GM23338 (cell line): ENCODE data around the gene GPD2. TPM values are rescaled to one million over a fixed set of nuclear protein-coding genes. Genes with fewer than 3 reads are reported as not detected.

ENCODE experiments used
- ATAC-seq: fragments of 200-7000 bp; cut with Tn5 transposase; 3 replicates; pipeline ENCODE4 v1.9.1; 2020
- DNase-seq: peaks from one replicate; pipeline ENCODE4 v3.0.0-alpha.2; 2015; ENCODE audit warnings: low spot score
- H2AFZ ChIP-seq: fragments of 200-600 bp; sonication (generic); 2 replicates; pipeline ENCODE4 v1.8.0; 2016; ENCODE audit warnings: antibody characterized with exemption, mild to moderate bottlenecking, moderate library complexity
- H3F3A ChIP-seq: fragments of 200-600 bp; sonication (generic); replicated peaks from 2 replicates; pipeline ENCODE4 v1.8.0; 2017; ENCODE audit warnings: antibody characterized with exemption, mixed run types, low read depth
- H3K27ac ChIP-seq: fragments of 200-600 bp; sonication (generic); 2 replicates; pipeline ENCODE4 v1.6.1; 2016; ENCODE audit warnings: low read depth
- H3K27me3 ChIP-seq: fragments of 200-600 bp; sonication (generic); 2 replicates; pipeline ENCODE4 v1.8.0; 2016; ENCODE audit warnings: mild to moderate bottlenecking, mixed run types, moderate library complexity; ENCODE audit not compliant: insufficient read depth
- H3K36me3 ChIP-seq: fragments of 200-600 bp; sonication (generic); 2 replicates; pipeline ENCODE4 v1.8.0; 2016; ENCODE audit warnings: mild to moderate bottlenecking; ENCODE audit not compliant: insufficient read depth
- H3K4me1 ChIP-seq: fragments of 200-600 bp; sonication (generic); 2 replicates; pipeline ENCODE4 v1.8.0; 2016; ENCODE audit warnings: mild to moderate bottlenecking, moderate library complexity; ENCODE audit not compliant: insufficient read depth
- H3K4me2 ChIP-seq: fragments of 200-600 bp; sonication (generic); 2 replicates; pipeline ENCODE4 v1.7.1; 2017; ENCODE audit warnings: mixed run types
- H3K4me3 ChIP-seq: fragments of 200-600 bp; sonication (generic); 2 replicates; pipeline ENCODE4 v1.6.1; 2016; ENCODE audit warnings: mixed run types
- H3K79me2 ChIP-seq: fragments of 200-600 bp; sonication (generic); replicated peaks from 2 replicates; pipeline ENCODE4 v1.8.0; 2017; ENCODE audit warnings: mild to moderate bottlenecking; ENCODE audit not compliant: insufficient read depth
- H3K9me2 ChIP-seq: fragments of 200-600 bp; sonication (generic); 2 replicates; pipeline ENCODE4 v1.8.0; 2017; ENCODE audit not compliant: insufficient read depth
- H4K20me1 ChIP-seq: fragments of 200-600 bp; sonication (generic); replicated peaks from 2 replicates; pipeline ENCODE4 v1.8.0; 2017; ENCODE audit warnings: mild to moderate bottlenecking; ENCODE audit not compliant: insufficient read depth
- H3K27ac Mint-ChIP-seq: 2 replicates; pipeline ENCODE4 v1.8.0; 2020; ENCODE audit warnings: inconsistent platforms, mild to moderate bottlenecking, moderate library complexity, mixed read lengths
- H3K27me3 Mint-ChIP-seq: 3 replicates; pipeline ENCODE4 v1.8.0; 2022; ENCODE audit warnings: low read depth, mild to moderate bottlenecking, moderate library complexity, mixed read lengths, inconsistent platforms; ENCODE audit not compliant: insufficient read depth, poor library complexity
- H3K36me3 Mint-ChIP-seq: 3 replicates; pipeline ENCODE4 v1.8.0; 2021; ENCODE audit warnings: low read depth, mild to moderate bottlenecking, inconsistent platforms, moderate library complexity, mixed read lengths
- H3K4me1 Mint-ChIP-seq: 3 replicates; pipeline ENCODE4 v1.8.0; 2020; ENCODE audit warnings: mild to moderate bottlenecking, inconsistent platforms, mixed read lengths
- H3K4me3 Mint-ChIP-seq: 3 replicates; pipeline ENCODE4 v1.8.0; 2021; ENCODE audit warnings: moderate library complexity, mild to moderate bottlenecking, inconsistent platforms, mixed read lengths
- H3K9me3 Mint-ChIP-seq: 3 replicates; pipeline ENCODE4 v1.8.0; 2020; ENCODE audit warnings: moderate library complexity, mild to moderate bottlenecking, inconsistent platforms, mixed read lengths
- CREB1 ChIP-seq: fragments of 250-450 bp; sonication (Bioruptor Pico); IDR thresholded peaks from 2 replicates; pipeline ENCODE4 v1.5.0; 2020; ENCODE audit warnings: low read depth, mild to moderate bottlenecking, moderate library complexity
- EZH2 ChIP-seq: fragments of 200-600 bp; sonication (generic); IDR thresholded peaks from one replicate; pipeline ENCODE4 v1.8.0; 2017; ENCODE audit warnings: antibody characterized with exemption, mild to moderate bottlenecking, low read depth; ENCODE audit not compliant: unreplicated experiment
- EZH2phosphoT487 ChIP-seq: fragments of 200-600 bp; sonication (generic); IDR thresholded peaks from one replicate; pipeline ENCODE4 v1.8.1; 2018; ENCODE audit warnings: antibody characterized with exemption; ENCODE audit not compliant: unreplicated experiment
- JUNB ChIP-seq: IDR thresholded peaks from one replicate; pipeline ENCODE4 v1.6.1; 2016; ENCODE audit warnings: antibody characterized with exemption; ENCODE audit not compliant: unreplicated experiment
- NANOG ChIP-seq: IDR thresholded peaks from 2 replicates; pipeline ENCODE4 v1.6.1; 2016; ENCODE audit warnings: antibody characterized with exemption, borderline replicate concordance
- POLR2AphosphoS5 ChIP-seq: IDR thresholded peaks from 2 replicates; pipeline ENCODE4 v1.6.1; 2016; ENCODE audit warnings: antibody characterized with exemption, low read depth
- STAT1 ChIP-seq: IDR thresholded peaks from one replicate; pipeline ENCODE4 v1.6.1; 2016; ENCODE audit warnings: antibody characterized with exemption; ENCODE audit not compliant: unreplicated experiment
- ZNF114 ChIP-seq: fragments of 250-450 bp; sonication (Bioruptor Pico); IDR thresholded peaks from 2 replicates; pipeline ENCODE4 v1.5.0; 2020; ENCODE audit warnings: mild to moderate bottlenecking, moderate library complexity
- ZNF331 ChIP-seq: fragments of 250-450 bp; sonication (Bioruptor Pico); IDR thresholded peaks from 2 replicates; pipeline ENCODE4 v1.5.0; 2020; ENCODE audit warnings: low read depth, mild to moderate bottlenecking, moderate library complexity
- polyA plus RNA-seq: library from polyadenylated mRNA; unstranded; fragments of >200 nt; fragmentation: Nextera tagmentation; extraction: Ambion mirVana; gene quantifications from 2 replicates; pipeline ENCODE4 v1.2.1, GENCODE V29; 2016
- total RNA-seq: library from RNA; depleted of rRNA; stranded (reverse); fragments of >200 nt; shearing (Covaris generic); gene quantifications from 2 replicates; pipeline ENCODE4 v1.2.3, GENCODE V29; 2014
- TF ChIP-seq, protein P1 (sequence below): IDR thresholded peaks from one replicate; pipeline ENCODE4 v1.6.1; 2018; ENCODE audit warnings: antibody characterized with exemption; ENCODE audit not compliant: unreplicated experiment
- TF ChIP-seq, protein P2 (sequence below), 2 experiments: fragments of 200-600 bp in 1 of 2; sonication (generic) in 1 of 2; conservative IDR thresholded peaks; 2 replicates each; pipeline versions ENCODE4 v1.5.1 to v1.6.1; 2016 to 2017; ENCODE audit warnings: antibody characterized with exemption in 2 of 2, low read depth in 2 of 2, mild to moderate bottlenecking in 2 of 2, moderate library complexity in 1 of 2
- TF ChIP-seq, protein P3 (sequence below): IDR thresholded peaks from 2 replicates; pipeline ENCODE4 v1.6.1; 2016; ENCODE audit warnings: antibody characterized with exemption
- TF ChIP-seq, protein P4 (sequence below): fragments of 250-450 bp; sonication (Bioruptor Pico); IDR thresholded peaks from 2 replicates; pipeline ENCODE4 v1.5.0; 2020; ENCODE audit warnings: mild to moderate bottlenecking, moderate library complexity

Gene GPD2
- total and polyA plus RNA-seq, 2 experiments from 2014 or later = 9.4 to 67.4 TPM

DNA sequence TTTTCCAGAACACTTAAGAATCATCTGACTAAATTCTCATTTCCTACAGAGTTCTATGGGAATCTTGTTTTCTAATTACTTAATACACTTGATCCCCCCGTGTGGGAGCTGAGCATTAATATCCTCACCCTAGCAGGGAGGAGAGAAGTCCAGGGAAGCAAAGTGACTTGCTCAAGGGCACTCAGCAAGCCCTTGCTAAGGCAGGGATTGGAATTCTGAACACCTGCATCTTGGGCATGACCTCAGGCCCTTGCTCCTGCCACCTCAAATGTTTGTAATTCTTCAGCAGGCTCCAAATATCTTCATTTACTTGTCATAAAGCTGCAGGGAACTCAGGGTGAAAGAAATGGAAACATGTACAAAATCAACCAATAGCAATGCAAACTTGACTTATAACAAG, 162.4 kb downstream of the GPD2 start:
- no peaks in the 10 kb centered on the region for H3K9me3 Mint-ChIP-seq
- TF ChIP-seq STAT1 (no peak), CREB1 (CRISPR knock-in tag) (no peak), ZNF114 (CRISPR knock-in tag) (no peak), EZH2 (no peak), POLR2AphosphoS5 (no peak), ZNF331 (no peak), JUNB (no peak), NANOG (no peak), EZH2phosphoT487 (no peak)
- TF ChIP-seq, protein P1, sequence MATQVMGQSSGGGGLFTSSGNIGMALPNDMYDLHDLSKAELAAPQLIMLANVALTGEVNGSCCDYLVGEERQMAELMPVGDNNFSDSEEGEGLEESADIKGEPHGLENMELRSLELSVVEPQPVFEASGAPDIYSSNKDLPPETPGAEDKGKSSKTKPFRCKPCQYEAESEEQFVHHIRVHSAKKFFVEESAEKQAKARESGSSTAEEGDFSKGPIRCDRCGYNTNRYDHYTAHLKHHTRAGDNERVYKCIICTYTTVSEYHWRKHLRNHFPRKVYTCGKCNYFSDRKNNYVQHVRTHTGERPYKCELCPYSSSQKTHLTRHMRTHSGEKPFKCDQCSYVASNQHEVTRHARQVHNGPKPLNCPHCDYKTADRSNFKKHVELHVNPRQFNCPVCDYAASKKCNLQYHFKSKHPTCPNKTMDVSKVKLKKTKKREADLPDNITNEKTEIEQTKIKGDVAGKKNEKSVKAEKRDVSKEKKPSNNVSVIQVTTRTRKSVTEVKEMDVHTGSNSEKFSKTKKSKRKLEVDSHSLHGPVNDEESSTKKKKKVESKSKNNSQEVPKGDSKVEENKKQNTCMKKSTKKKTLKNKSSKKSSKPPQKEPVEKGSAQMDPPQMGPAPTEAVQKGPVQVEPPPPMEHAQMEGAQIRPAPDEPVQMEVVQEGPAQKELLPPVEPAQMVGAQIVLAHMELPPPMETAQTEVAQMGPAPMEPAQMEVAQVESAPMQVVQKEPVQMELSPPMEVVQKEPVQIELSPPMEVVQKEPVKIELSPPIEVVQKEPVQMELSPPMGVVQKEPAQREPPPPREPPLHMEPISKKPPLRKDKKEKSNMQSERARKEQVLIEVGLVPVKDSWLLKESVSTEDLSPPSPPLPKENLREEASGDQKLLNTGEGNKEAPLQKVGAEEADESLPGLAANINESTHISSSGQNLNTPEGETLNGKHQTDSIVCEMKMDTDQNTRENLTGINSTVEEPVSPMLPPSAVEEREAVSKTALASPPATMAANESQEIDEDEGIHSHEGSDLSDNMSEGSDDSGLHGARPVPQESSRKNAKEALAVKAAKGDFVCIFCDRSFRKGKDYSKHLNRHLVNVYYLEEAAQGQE = no peak
- TF ChIP-seq, protein P2, sequence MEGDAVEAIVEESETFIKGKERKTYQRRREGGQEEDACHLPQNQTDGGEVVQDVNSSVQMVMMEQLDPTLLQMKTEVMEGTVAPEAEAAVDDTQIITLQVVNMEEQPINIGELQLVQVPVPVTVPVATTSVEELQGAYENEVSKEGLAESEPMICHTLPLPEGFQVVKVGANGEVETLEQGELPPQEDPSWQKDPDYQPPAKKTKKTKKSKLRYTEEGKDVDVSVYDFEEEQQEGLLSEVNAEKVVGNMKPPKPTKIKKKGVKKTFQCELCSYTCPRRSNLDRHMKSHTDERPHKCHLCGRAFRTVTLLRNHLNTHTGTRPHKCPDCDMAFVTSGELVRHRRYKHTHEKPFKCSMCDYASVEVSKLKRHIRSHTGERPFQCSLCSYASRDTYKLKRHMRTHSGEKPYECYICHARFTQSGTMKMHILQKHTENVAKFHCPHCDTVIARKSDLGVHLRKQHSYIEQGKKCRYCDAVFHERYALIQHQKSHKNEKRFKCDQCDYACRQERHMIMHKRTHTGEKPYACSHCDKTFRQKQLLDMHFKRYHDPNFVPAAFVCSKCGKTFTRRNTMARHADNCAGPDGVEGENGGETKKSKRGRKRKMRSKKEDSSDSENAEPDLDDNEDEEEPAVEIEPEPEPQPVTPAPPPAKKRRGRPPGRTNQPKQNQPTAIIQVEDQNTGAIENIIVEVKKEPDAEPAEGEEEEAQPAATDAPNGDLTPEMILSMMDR (conservative IDR thresholded peaks at IDR 0.05; ENCODE audit: low read depth in 2 of 2) = no peak
- TF ChIP-seq, protein P3, sequence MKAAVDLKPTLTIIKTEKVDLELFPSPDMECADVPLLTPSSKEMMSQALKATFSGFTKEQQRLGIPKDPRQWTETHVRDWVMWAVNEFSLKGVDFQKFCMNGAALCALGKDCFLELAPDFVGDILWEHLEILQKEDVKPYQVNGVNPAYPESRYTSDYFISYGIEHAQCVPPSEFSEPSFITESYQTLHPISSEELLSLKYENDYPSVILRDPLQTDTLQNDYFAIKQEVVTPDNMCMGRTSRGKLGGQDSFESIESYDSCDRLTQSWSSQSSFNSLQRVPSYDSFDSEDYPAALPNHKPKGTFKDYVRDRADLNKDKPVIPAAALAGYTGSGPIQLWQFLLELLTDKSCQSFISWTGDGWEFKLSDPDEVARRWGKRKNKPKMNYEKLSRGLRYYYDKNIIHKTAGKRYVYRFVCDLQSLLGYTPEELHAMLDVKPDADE = no peak
- TF ChIP-seq, protein P4, sequence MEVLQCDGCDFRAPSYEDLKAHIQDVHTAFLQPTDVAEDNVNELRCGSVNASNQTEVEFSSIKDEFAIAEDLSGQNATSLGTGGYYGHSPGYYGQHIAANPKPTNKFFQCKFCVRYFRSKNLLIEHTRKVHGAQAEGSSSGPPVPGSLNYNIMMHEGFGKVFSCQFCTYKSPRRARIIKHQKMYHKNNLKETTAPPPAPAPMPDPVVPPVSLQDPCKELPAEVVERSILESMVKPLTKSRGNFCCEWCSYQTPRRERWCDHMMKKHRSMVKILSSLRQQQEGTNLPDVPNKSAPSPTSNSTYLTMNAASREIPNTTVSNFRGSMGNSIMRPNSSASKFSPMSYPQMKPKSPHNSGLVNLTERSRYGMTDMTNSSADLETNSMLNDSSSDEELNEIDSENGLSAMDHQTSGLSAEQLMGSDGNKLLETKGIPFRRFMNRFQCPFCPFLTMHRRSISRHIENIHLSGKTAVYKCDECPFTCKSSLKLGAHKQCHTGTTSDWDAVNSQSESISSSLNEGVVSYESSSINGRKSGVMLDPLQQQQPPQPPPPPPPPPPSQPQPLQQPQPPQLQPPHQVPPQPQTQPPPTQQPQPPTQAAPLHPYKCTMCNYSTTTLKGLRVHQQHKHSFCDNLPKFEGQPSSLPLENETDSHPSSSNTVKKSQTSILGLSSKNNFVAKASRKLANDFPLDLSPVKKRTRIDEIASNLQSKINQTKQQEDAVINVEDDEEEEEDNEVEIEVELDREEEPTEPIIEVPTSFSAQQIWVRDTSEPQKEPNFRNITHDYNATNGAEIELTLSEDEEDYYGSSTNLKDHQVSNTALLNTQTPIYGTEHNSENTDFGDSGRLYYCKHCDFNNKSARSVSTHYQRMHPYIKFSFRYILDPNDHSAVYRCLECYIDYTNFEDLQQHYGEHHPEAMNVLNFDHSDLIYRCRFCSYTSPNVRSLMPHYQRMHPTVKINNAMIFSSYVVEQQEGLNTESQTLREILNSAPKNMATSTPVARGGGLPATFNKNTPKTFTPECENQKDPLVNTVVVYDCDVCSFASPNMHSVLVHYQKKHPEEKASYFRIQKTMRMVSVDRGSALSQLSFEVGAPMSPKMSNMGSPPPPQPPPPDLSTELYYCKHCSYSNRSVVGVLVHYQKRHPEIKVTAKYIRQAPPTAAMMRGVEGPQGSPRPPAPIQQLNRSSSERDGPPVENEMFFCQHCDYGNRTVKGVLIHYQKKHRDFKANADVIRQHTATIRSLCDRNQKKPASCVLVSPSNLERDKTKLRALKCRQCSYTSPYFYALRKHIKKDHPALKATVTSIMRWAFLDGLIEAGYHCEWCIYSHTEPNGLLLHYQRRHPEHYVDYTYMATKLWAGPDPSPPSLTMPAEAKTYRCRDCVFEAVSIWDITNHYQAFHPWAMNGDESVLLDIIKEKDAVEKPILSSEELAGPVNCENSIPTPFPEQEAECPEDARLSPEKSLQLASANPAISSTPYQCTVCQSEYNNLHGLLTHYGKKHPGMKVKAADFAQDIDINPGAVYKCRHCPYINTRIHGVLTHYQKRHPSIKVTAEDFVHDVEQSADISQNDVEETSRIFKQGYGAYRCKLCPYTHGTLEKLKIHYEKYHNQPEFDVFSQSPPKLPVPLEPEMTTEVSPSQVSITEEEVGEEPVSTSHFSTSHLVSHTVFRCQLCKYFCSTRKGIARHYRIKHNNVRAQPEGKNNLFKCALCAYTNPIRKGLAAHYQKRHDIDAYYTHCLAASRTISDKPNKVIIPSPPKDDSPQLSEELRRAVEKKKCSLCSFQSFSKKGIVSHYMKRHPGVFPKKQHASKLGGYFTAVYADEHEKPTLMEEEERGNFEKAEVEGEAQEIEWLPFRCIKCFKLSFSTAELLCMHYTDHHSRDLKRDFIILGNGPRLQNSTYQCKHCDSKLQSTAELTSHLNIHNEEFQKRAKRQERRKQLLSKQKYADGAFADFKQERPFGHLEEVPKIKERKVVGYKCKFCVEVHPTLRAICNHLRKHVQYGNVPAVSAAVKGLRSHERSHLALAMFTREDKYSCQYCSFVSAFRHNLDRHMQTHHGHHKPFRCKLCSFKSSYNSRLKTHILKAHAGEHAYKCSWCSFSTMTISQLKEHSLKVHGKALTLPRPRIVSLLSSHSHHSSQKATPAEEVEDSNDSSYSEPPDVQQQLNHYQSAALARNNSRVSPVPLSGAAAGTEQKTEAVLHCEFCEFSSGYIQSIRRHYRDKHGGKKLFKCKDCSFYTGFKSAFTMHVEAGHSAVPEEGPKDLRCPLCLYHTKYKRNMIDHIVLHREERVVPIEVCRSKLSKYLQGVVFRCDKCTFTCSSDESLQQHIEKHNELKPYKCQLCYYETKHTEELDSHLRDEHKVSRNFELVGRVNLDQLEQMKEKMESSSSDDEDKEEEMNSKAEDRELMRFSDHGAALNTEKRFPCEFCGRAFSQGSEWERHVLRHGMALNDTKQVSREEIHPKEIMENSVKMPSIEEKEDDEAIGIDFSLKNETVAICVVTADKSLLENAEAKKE (CRISPR knock-in tag) = no peak
- H3K4me3 Mint-ChIP-seq = no peak overlapping the region
- H4K20me1 ChIP-seq = no peaks in the 10 kb centered on the region
- DNase-seq (no peak), ATAC-seq (no peak)
- H3K36me3 Mint-ChIP-seq = no peaks in the 10 kb centered on the region
- no peaks in the 10 kb centered on the region for H3K27me3 ChIP-seq
- H3K79me2 ChIP-seq = no peaks in the 10 kb centered on the region
- H3K36me3 ChIP-seq = no peaks in the 10 kb centered on the region
- H3K27ac ChIP-seq = no peak overlapping the region
- no peaks in the 10 kb centered on the region for H3F3A ChIP-seq
- H3K4me2 ChIP-seq = no peak overlapping the region
- no peak overlapping the region for H3K27ac Mint-ChIP-seq
- H2AFZ ChIP-seq = no peak overlapping the region
- no peaks in the 10 kb centered on the region for H3K9me2 ChIP-seq
- H3K4me1 ChIP-seq = peaks cover 3% of the 10 kb centered on the region
- H3K4me1 Mint-ChIP-seq = peaks cover 28% of the 10 kb centered on the region
- no peak overlapping the region for H3K4me3 ChIP-seq
- H3K27me3 Mint-ChIP-seq = peaks cover 4% of the 10 kb centered on the region
